ENCODE measurements around the gene ARHGAP6. TPM values are rescaled to one million over a fixed set of nuclear protein-coding genes. Genes with fewer than 3 reads are reported as not detected.
"Not testable (repeated sequence)": the region's sequence is repeated elsewhere in the genome, so short reads cannot be mapped to it uniquely, and the experiment has no call there.

The ARHGAP6 gene
- total and polyA plus RNA-seq, 3 donors from 2014 or later, result 4.8 to 11.8 (median 5.7) TPM

DNA sequence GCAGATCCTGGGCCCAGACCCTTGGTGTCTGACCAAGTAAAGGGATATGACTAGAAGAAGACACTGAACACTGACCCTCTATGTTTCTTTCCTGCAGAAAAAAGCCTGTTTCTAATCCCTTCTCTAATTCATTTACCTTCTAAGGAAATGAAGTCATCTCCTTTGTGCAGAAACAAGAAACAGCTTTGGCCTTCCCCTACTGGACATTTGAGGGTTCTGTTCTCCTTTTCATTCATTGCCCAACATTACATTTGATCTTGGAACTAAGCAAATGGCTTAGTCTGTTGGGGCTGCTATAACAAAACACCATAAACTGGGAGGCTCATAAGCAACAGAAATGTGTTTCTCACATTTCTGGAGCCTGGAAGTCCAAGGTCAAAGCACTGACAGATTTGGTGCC, 534.6 kb downstream of the ARHGAP6 start:
- Histone ChIP-seq H3K4me3 (no peak overlapping the region), H3K27ac (no peak overlapping the region), H3K27me3 (no peaks in the 10 kb centered on the region), H3K4me1 (no peaks in the 10 kb centered on the region), H3K36me3 (ENCODE audit: low read depth, missing control alignments) (no peaks in the 10 kb centered on the region), H3K9me3 (no peaks in the 10 kb centered on the region)
- no peak for DNase-seq
- TF ChIP-seq, protein P1, sequence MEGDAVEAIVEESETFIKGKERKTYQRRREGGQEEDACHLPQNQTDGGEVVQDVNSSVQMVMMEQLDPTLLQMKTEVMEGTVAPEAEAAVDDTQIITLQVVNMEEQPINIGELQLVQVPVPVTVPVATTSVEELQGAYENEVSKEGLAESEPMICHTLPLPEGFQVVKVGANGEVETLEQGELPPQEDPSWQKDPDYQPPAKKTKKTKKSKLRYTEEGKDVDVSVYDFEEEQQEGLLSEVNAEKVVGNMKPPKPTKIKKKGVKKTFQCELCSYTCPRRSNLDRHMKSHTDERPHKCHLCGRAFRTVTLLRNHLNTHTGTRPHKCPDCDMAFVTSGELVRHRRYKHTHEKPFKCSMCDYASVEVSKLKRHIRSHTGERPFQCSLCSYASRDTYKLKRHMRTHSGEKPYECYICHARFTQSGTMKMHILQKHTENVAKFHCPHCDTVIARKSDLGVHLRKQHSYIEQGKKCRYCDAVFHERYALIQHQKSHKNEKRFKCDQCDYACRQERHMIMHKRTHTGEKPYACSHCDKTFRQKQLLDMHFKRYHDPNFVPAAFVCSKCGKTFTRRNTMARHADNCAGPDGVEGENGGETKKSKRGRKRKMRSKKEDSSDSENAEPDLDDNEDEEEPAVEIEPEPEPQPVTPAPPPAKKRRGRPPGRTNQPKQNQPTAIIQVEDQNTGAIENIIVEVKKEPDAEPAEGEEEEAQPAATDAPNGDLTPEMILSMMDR (IDR thresholded peaks at IDR 0.05), result no peak
- no peak for TF ChIP-seq POLR2A (IDR thresholded peaks at IDR 0.05)
- intact Hi-C loops (cut with DNase I; ENCODE audit: low total_unique reads), result no loop called here

- H3K36me3 ChIP-seq (ENCODE audit: low read depth, missing control alignments), result no peaks in the 10 kb centered on the region
- 83 to 86% methylated on average over 3 of the region's 3 CpGs for WGBS, 2 donors
- TF ChIP-seq, protein P1 (IDR thresholded peaks at IDR 0.05), result no peak
- no peak overlapping the region for H3K4me3 ChIP-seq
- no peaks in the 10 kb centered on the region for H3K4me1 ChIP-seq
- intact Hi-C loops (cut with DNase I; ENCODE audit: low total_unique reads), result no loop called here
- H3K9me3 ChIP-seq, result no peaks in the 10 kb centered on the region
- no peak overlapping the region for H3K27ac ChIP-seq
- no peaks in the 10 kb centered on the region for H3K27me3 ChIP-seq
- DNase-seq, result no peak
Measured at GRCh38 chrX:11130136-11130535, 535.6 kb downstream of the ARHGAP6 start.

DNA sequence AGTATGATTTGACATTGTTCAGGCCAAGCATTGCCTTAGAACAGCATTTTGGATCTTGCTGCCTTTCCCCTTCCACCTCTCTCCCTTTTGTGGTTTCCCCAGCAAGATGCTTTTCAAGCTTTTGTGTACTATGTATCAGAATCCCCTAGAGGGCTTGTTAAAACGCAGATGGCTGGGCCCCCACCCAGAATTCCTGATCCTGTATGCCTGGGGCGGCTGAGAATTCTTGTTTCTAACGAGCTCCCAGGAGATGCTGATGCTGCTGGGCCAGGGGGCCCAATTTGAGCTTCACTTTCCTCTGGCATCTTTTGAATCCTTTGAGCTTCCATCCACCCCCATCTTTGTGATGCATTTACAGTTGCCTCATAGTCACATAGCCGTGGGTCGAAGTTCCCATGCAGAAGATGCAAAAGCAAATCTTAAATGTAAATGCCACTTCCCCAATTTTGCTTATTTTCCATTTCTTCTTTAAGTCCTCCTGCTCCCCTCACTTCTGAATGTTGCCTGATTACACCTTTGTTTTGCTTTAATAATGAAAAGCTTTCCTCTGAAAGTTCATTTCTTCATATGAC, 536.1 kb downstream of the ARHGAP6 start:
- Histone ChIP-seq H3K4me3 (no peak overlapping the region), H3K27me3 (no peaks in the 10 kb centered on the region), H3K9me3 (no peaks in the 10 kb centered on the region), H3K27ac (no peak overlapping the region), H3K4me1 (no peaks in the 10 kb centered on the region), H3K36me3 (ENCODE audit: low read depth, missing control alignments) (no peaks in the 10 kb centered on the region)
- peak; percentile 43 for DNase-seq
- TF ChIP-seq POLR2A (IDR thresholded peaks at IDR 0.05), result no peak
- TF ChIP-seq, protein P1 (IDR thresholded peaks at IDR 0.05), result no peak
- intact Hi-C loops (cut with DNase I; ENCODE audit: low total_unique reads), result no loop called here
- 52 to 66% methylated on average over 4 to 5 of the region's 5 CpGs for WGBS, 2 donors

GRCh38 chrX:11125060-11125459, 540.7 kb downstream of the ARHGAP6 start:
- H3K27me3 ChIP-seq, result no peaks in the 10 kb centered on the region
- TF ChIP-seq POLR2A (IDR thresholded peaks at IDR 0.05), result no peak
- TF ChIP-seq, protein P1 (IDR thresholded peaks at IDR 0.05), result no peak
- H3K4me3 ChIP-seq, result no peak overlapping the region
- H3K9me3 ChIP-seq, result no peaks in the 10 kb centered on the region
- no peaks in the 10 kb centered on the region for H3K4me1 ChIP-seq
- WGBS, 2 donors, result 96 to 97% methylated on average over 5 of the region's 5 CpGs
- no peak overlapping the region for H3K27ac ChIP-seq
- no peak for DNase-seq
- intact Hi-C loops (cut with DNase I; ENCODE audit: low total_unique reads), result no loop called here
- H3K36me3 ChIP-seq (ENCODE audit: low read depth, missing control alignments), result no peaks in the 10 kb centered on the region

DNA sequence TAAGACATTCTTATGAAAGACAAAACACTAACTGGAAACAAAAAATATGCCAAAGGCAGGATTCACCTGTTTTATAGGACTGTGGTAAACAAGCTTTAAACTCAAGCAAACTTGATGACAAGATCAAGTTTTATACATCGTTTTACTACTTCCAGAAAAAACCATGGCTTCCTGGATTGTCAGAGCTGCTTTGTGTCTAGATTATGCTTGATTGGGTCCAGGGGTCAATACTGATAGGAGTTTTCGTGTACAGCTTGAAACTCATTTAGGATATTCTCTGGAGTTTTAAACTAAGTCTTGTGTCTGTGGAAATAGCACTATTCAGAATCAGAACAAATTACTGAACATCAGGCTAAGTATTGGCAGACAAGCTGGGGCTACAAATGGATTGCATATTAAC, 541.6 kb downstream of the ARHGAP6 start:
- H3K27me3 ChIP-seq, result no peaks in the 10 kb centered on the region
- 52 to 71% methylated on average over 2 of the region's 2 CpGs for WGBS, 2 donors
- no peaks in the 10 kb centered on the region for H3K4me1 ChIP-seq
- H3K9me3 ChIP-seq, result no peaks in the 10 kb centered on the region
- no peaks in the 10 kb centered on the region for H3K36me3 ChIP-seq (ENCODE audit: low read depth, missing control alignments)
- intact Hi-C loops (cut with DNase I; ENCODE audit: low total_unique reads), result no loop called here
- H3K4me3 ChIP-seq, result no peak overlapping the region
- H3K27ac ChIP-seq, result no peak overlapping the region
- no peak for TF ChIP-seq POLR2A (IDR thresholded peaks at IDR 0.05)
- TF ChIP-seq, protein P1 (IDR thresholded peaks at IDR 0.05), result no peak
- no peak for DNase-seq

GRCh38 chrX:11123087-11123486, 542.6 kb downstream of the ARHGAP6 start:
- H3K36me3 ChIP-seq (ENCODE audit: low read depth, missing control alignments); H3K9me3 ChIP-seq; H3K27ac ChIP-seq; DNase-seq; H3K27me3 ChIP-seq; H3K4me3 ChIP-seq; H3K4me1 ChIP-seq; intact Hi-C loops (cut with DNase I; ENCODE audit: low total_unique reads): not testable (repeated sequence)
- 90 to 97% methylated on average over 3 to 6 of the region's 6 CpGs for WGBS, 2 donors
